ENCODE results near the gene GARIN5B.

The GARIN5B gene

GRCh38 chr19:55369653-55370304, 6.7 kb upstream of the GARIN5B start:
- no peak for DNase-seq (ENCODE audit: extremely low spot score)
- POLR2A ChIA-PET, result no interaction called here
- CTCF ChIA-PET, result interaction anchor here (1.0 kb wide), 1 partner anchor 48 kb away, joined by 4 read pairs; no protein-coding TSS in a partner anchor
- TF ChIP-seq CTCF (IDR thresholded peaks at IDR 0.05; ENCODE audit: control extremely low read depth, extremely low read depth, low read depth, missing control alignments), result no peak

- TF ChIP-seq CTCF (IDR thresholded peaks at IDR 0.05; ENCODE audit: control extremely low read depth, extremely low read depth, low read depth, missing control alignments), result no peak
- ChIA-PET POLR2A (interaction anchor here (0.6 kb wide), 1 partner anchor 603 kb away, joined by 3 read pairs; no protein-coding TSS in a partner anchor), CTCF (interaction anchor here (1.0 kb wide), 1 partner anchor 49 kb away, joined by 4 read pairs; no protein-coding TSS in a partner anchor)
- no peak for DNase-seq (ENCODE audit: extremely low spot score)
Observed at GRCh38 chr19:55368701-55369563, 5.9 kb upstream of the GARIN5B start.

GRCh38 chr19:55368106-55368505, 5.0 kb upstream of the GARIN5B start:
- TF ChIP-seq CTCF (IDR thresholded peaks at IDR 0.05; ENCODE audit: control extremely low read depth, extremely low read depth, low read depth, missing control alignments), result no peak
- CTCF ChIA-PET, result interaction anchor here (0.6 kb wide), 1 partner anchor 147 kb away, joined by 3 read pairs; no protein-coding TSS in a partner anchor
- DNase-seq (ENCODE audit: extremely low spot score), result no peak
- POLR2A ChIA-PET, result no interaction called here

GRCh38 chr19:55366790-55367189, 3.7 kb upstream of the GARIN5B start:
- CTCF ChIA-PET, result interaction anchor here (0.9 kb wide), 1 partner anchor 65 kb away, joined by 4 read pairs; no protein-coding TSS in a partner anchor
- no peak for DNase-seq (ENCODE audit: extremely low spot score)
- POLR2A ChIA-PET, result no interaction called here
- TF ChIP-seq CTCF (IDR thresholded peaks at IDR 0.05; ENCODE audit: control extremely low read depth, extremely low read depth, low read depth, missing control alignments), result no peak

GRCh38 chr19:55365964-55366363, 2.9 kb upstream of the GARIN5B start:
- no peak for TF ChIP-seq CTCF (IDR thresholded peaks at IDR 0.05; ENCODE audit: control extremely low read depth, extremely low read depth, low read depth, missing control alignments)
- ChIA-PET CTCF (interaction anchor here (0.9 to 1.6 kb wide), 2 partner anchors 52 to 64 kb away, joined by 3 to 4 read pairs; no protein-coding TSS in a partner anchor), POLR2A (interaction anchor here (0.7 kb wide), 1 partner anchor 318 kb away, joined by 3 read pairs; no protein-coding TSS in a partner anchor)
- DNase-seq (ENCODE audit: extremely low spot score), result no peak

- TF ChIP-seq CTCF (IDR thresholded peaks at IDR 0.05; ENCODE audit: control extremely low read depth, extremely low read depth, low read depth, missing control alignments), result no peak
- no peak for DNase-seq (ENCODE audit: extremely low spot score)
- ChIA-PET POLR2A (no interaction called here), CTCF (interaction anchor here (1.6 kb wide), 1 partner anchor 53 kb away, joined by 3 read pairs; no protein-coding TSS in a partner anchor)
Observed at GRCh38 chr19:55365245-55365644, 2.2 kb upstream of the GARIN5B start.

Measured in GM10248 (cell line).